ENCODE measurements around the gene SLC35D1. TPM values are rescaled to one million over a fixed set of nuclear protein-coding genes. Genes with fewer than 3 reads are reported as not detected.

SLC35D1 gene
- total RNA-seq, 1 experiment from 2014 or later, result 7.0 TPM

DNA sequence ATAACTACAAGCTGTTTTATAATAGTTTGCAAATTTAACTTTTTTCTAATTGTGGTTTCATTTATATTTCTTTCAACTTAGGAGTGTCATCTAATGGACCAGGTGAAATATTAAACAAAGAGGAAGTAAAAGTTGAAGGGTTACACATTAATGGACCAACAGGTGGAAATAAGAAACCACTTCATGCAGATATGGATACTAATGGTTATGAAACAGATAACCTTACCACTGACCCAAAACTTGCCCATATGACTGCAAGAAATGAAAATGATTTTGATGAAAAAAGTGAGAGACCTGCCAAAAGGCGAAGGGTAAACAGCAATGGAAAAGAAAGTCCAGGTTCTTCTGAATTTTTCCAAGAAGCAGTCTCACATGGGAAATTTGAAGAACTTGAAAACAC, 69.5 kb downstream of the SLC35D1 start:
- Histone ChIP-seq H3K27ac (ENCODE audit: low read length) (no peak overlapping the region), H3K36me3 (ENCODE audit: control insufficient read depth, insufficient read depth, low read length) (peaks cover 76% of the 10 kb centered on the region), H3K9me3 (ENCODE audit: control insufficient read depth, insufficient read depth, low read depth, low read length) (no peaks in the 10 kb centered on the region), H3K27me3 (ENCODE audit: control insufficient read depth, insufficient read depth, low read length) (no peaks in the 10 kb centered on the region), H3K4me1 (ENCODE audit: control insufficient read depth, insufficient read depth, low read length) (peaks cover 9% of the 10 kb centered on the region; the same call in 1 of the 2 replicates), H3K4me3 (ENCODE audit: low read depth in 2 of 2, low read length in 2 of 2) (no peak overlapping the region)
- ChIA-PET POLR2A (interaction anchor here (0.6 kb wide), 1 partner anchor 18 kb away, joined by 3 read pairs; no protein-coding TSS in a partner anchor), CTCF (no interaction called here)
- intact Hi-C loops (cut with micrococcal nuclease; ENCODE audit: unreplicated experiment) (no loop called here), in situ Hi-C loops (cut with HindIII; ENCODE audit: low pct_unique_long_range_greater_than_20kb, low sequenced_read_pairs) (no loop called here)
- BruUV-seq (replicated peaks), result no TSS peak
- DNase-seq (ENCODE audit: low read depth, low spot score) (no peak), ATAC-seq (no peak)
- TF ChIP-seq, protein P1, sequence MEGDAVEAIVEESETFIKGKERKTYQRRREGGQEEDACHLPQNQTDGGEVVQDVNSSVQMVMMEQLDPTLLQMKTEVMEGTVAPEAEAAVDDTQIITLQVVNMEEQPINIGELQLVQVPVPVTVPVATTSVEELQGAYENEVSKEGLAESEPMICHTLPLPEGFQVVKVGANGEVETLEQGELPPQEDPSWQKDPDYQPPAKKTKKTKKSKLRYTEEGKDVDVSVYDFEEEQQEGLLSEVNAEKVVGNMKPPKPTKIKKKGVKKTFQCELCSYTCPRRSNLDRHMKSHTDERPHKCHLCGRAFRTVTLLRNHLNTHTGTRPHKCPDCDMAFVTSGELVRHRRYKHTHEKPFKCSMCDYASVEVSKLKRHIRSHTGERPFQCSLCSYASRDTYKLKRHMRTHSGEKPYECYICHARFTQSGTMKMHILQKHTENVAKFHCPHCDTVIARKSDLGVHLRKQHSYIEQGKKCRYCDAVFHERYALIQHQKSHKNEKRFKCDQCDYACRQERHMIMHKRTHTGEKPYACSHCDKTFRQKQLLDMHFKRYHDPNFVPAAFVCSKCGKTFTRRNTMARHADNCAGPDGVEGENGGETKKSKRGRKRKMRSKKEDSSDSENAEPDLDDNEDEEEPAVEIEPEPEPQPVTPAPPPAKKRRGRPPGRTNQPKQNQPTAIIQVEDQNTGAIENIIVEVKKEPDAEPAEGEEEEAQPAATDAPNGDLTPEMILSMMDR (IDR thresholded peaks at IDR 0.05), result no peak
- TF ChIP-seq SIN3A (IDR thresholded peaks at IDR 0.05; ENCODE audit: borderline replicate concordance, insufficient read depth, low read depth, low read length) (no peak), POLR2AphosphoS5 (IDR thresholded peaks at IDR 0.05; ENCODE audit: low read depth, low read length) (no peak), TCF7L2 (IDR thresholded peaks at IDR 0.05; ENCODE audit: low read depth, low read length) (no peak)
- TF ChIP-seq, protein P2, sequence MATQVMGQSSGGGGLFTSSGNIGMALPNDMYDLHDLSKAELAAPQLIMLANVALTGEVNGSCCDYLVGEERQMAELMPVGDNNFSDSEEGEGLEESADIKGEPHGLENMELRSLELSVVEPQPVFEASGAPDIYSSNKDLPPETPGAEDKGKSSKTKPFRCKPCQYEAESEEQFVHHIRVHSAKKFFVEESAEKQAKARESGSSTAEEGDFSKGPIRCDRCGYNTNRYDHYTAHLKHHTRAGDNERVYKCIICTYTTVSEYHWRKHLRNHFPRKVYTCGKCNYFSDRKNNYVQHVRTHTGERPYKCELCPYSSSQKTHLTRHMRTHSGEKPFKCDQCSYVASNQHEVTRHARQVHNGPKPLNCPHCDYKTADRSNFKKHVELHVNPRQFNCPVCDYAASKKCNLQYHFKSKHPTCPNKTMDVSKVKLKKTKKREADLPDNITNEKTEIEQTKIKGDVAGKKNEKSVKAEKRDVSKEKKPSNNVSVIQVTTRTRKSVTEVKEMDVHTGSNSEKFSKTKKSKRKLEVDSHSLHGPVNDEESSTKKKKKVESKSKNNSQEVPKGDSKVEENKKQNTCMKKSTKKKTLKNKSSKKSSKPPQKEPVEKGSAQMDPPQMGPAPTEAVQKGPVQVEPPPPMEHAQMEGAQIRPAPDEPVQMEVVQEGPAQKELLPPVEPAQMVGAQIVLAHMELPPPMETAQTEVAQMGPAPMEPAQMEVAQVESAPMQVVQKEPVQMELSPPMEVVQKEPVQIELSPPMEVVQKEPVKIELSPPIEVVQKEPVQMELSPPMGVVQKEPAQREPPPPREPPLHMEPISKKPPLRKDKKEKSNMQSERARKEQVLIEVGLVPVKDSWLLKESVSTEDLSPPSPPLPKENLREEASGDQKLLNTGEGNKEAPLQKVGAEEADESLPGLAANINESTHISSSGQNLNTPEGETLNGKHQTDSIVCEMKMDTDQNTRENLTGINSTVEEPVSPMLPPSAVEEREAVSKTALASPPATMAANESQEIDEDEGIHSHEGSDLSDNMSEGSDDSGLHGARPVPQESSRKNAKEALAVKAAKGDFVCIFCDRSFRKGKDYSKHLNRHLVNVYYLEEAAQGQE (IDR thresholded peaks at IDR 0.05; ENCODE audit: insufficient read depth in 1 of 2, low read depth in 2 of 2, low read length in 1 of 2), result no peak

DNA sequence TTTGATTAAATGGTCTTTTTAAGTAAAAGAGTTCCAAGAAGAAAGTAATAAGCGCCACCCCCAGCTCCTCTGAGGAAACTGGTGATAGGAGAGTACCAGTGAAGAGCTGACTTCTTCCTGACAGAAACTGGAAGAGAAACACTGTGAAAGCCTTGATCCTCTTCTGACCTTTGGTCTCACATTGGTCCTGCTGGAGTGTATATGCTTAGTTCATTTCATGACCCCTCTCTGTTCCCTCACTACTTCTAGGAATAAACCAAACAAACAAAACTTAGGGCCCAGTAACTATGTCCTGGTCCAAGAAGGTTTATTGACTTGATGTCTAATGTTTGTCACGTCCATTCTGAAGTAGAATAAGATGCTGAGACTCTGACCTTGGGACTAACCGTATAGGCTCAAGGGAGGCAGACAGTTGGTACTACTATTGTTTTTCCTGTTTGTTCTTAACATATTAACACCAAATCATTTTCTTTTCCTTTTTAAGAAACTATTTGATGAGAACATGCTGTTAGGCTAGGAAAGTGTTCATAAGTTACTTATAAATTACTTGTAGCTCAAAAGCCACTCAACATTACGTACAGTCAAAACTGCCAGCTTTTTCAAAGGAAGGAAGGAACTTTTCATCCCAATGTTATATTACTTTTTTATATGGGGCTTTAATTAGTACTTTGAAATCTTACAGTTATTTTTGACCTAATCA, 71.2 kb downstream of the SLC35D1 start:
- ChIA-PET POLR2A (interaction anchor here (0.6 kb wide), 1 partner anchor 549 kb away, joined by 3 read pairs; no protein-coding TSS in a partner anchor), CTCF (no interaction called here)
- H3K27ac ChIP-seq (ENCODE audit: low read length), result no peak overlapping the region
- H3K4me1 ChIP-seq (ENCODE audit: control insufficient read depth, insufficient read depth, low read length), result peaks cover 9% of the 10 kb centered on the region; the same call in 1 of the 2 replicates
- no TSS peak for BruUV-seq (replicated peaks)
- ATAC-seq (no peak), DNase-seq (ENCODE audit: low read depth, low spot score) (no peak)
- in situ Hi-C loops (cut with HindIII; ENCODE audit: low pct_unique_long_range_greater_than_20kb, low sequenced_read_pairs) (no loop called here), intact Hi-C loops (cut with micrococcal nuclease; ENCODE audit: unreplicated experiment) (no loop called here)
- no peaks in the 10 kb centered on the region for H3K9me3 ChIP-seq (ENCODE audit: control insufficient read depth, insufficient read depth, low read depth, low read length)
- H3K36me3 ChIP-seq (ENCODE audit: control insufficient read depth, insufficient read depth, low read length), result peaks cover 73% of the 10 kb centered on the region
- TF ChIP-seq POLR2AphosphoS5 (IDR thresholded peaks at IDR 0.05; ENCODE audit: low read depth, low read length), result no peak
- TF ChIP-seq TCF7L2 (IDR thresholded peaks at IDR 0.05; ENCODE audit: low read depth, low read length), result no peak
- TF ChIP-seq, protein P1 (IDR thresholded peaks at IDR 0.05), result no peak
- TF ChIP-seq, protein P2 (IDR thresholded peaks at IDR 0.05; ENCODE audit: insufficient read depth in 1 of 2, low read depth in 2 of 2, low read length in 1 of 2), result no peak
- no peak for TF ChIP-seq SIN3A (IDR thresholded peaks at IDR 0.05; ENCODE audit: borderline replicate concordance, insufficient read depth, low read depth, low read length)
- H3K4me3 ChIP-seq (ENCODE audit: low read depth in 2 of 2, low read length in 2 of 2), result no peak overlapping the region
- no peaks in the 10 kb centered on the region for H3K27me3 ChIP-seq (ENCODE audit: control insufficient read depth, insufficient read depth, low read length)

Measured in Panc1 (cell line).